NCI-H1436 (cell line): Measurements from ENCODE around the gene FAM181B.
"Not testable (repeated sequence)": the region's sequence is repeated elsewhere in the genome, so short reads cannot be mapped to it uniquely, and the experiment has no call there.

Experiments
- DNase-seq: peaks from one replicate; lab custom pipeline; 2025; lab: John Stamatoyannopoulos, UW

Gene FAM181B

GRCh38 chr11:82732734-82733443 is 775 bp downstream of the FAM181B start:
- no peak for DNase-seq

GRCh38 chr11:82732348-82732733 is 1.3 kb downstream of the FAM181B start:
- no peak for DNase-seq

GRCh38 chr11:82731691-82732277 is 1.9 kb downstream of the FAM181B start:
- no peak for DNase-seq

- DNase-seq: no peak
Measured at GRCh38 chr11:82730754-82731153, 2.9 kb downstream of the FAM181B start.

GRCh38 chr11:82730286-82730685 is 3.4 kb downstream of the FAM181B start:
- DNase-seq: no peak

GRCh38 chr11:82724026-82724425 is 9.6 kb downstream of the FAM181B start:
- no peak for DNase-seq

- no peak for DNase-seq
Measured at GRCh38 chr11:82722231-82722630, 11.4 kb downstream of the FAM181B start.

- DNase-seq: no peak
Measured at GRCh38 chr11:82720267-82721065, 13.2 kb downstream of the FAM181B start.

GRCh38 chr11:82719361-82720105 is 14.1 kb downstream of the FAM181B start:
- no peak for DNase-seq

- DNase-seq: no peak
Measured at GRCh38 chr11:82718821-82719220, 14.8 kb downstream of the FAM181B start.

- peak; percentile 30 for DNase-seq
Measured at GRCh38 chr11:82718307-82718706, 15.4 kb downstream of the FAM181B start.

GRCh38 chr11:82714346-82715174 is 19.1 kb downstream of the FAM181B start:
- no peak for DNase-seq

- DNase-seq: no peak
Measured at GRCh38 chr11:82711648-82712047, 22.0 kb downstream of the FAM181B start.

GRCh38 chr11:82703796-82704195 is 29.9 kb downstream of the FAM181B start:
- no peak for DNase-seq

GRCh38 chr11:82703226-82703625 is 30.4 kb downstream of the FAM181B start:
- DNase-seq: no peak

- peak; percentile 10 for DNase-seq
Measured at GRCh38 chr11:82701847-82702520, 31.7 kb downstream of the FAM181B start.

- DNase-seq: no peak
Measured at GRCh38 chr11:82698576-82699352, 34.9 kb downstream of the FAM181B start.

- no peak for DNase-seq
Measured at GRCh38 chr11:82692981-82693380, 40.7 kb downstream of the FAM181B start.

GRCh38 chr11:82689347-82689746 is 44.3 kb downstream of the FAM181B start:
- not testable (repeated sequence) for DNase-seq

- no peak for DNase-seq
Measured at GRCh38 chr11:82686211-82686610, 47.5 kb downstream of the FAM181B start.
